Right lobe of liver (tissue), 4 donors: ENCODE results near the gene MBTPS2.

Experiments
- POLR2A ChIP-seq: fragments of 450-650 bp; IDR thresholded peaks from one replicate; pipeline ENCODE4 v1.6.1; 2017; ENCODE audit warnings: antibody characterized with exemption, mild to moderate bottlenecking
- TF ChIP-seq, protein P1 (sequence below), 4 donors: fragments of 200-600 bp in 3 of 4; fragments of 450-650 bp in 1 of 4; IDR thresholded peaks; one replicate each; pipeline versions ENCODE4 v1.5.1 to v1.8.0; 2016 to 2022; ENCODE audit warnings: antibody characterized with exemption in 4 of 4, mild to moderate bottlenecking in 2 of 4
- donor health status: DM: no; HTN: no; CAD: no.
- donor health status: DM: no; HTN: no; CAD: no.
- donor health status: DM: no; HTN: yes; CAD: no.

DNA sequence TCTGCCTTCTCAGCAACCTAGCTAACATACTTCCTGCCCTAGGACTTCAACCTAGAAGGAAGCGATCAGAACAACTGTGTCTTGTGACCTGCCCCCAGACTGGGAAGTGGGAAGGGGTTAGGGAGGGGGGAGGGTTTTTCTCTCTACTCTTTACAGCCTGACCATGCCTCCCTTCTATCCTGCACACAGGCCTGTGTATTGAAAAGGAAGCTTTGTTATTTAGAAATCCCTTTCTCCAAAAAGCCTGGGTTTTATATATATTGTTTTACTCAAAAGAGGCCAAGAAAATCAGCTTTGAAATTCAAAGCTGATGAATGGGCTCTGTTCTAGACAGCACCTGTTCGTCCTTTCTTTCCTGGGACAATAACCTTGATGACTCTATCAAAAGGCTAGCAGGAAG lies 65.9 kb downstream of the MBTPS2 start:
- TF ChIP-seq, protein P1, sequence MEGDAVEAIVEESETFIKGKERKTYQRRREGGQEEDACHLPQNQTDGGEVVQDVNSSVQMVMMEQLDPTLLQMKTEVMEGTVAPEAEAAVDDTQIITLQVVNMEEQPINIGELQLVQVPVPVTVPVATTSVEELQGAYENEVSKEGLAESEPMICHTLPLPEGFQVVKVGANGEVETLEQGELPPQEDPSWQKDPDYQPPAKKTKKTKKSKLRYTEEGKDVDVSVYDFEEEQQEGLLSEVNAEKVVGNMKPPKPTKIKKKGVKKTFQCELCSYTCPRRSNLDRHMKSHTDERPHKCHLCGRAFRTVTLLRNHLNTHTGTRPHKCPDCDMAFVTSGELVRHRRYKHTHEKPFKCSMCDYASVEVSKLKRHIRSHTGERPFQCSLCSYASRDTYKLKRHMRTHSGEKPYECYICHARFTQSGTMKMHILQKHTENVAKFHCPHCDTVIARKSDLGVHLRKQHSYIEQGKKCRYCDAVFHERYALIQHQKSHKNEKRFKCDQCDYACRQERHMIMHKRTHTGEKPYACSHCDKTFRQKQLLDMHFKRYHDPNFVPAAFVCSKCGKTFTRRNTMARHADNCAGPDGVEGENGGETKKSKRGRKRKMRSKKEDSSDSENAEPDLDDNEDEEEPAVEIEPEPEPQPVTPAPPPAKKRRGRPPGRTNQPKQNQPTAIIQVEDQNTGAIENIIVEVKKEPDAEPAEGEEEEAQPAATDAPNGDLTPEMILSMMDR (IDR thresholded peaks at IDR 0.05): no peak
- no peak for TF ChIP-seq POLR2A
